RCC 7860 (cell line): ENCODE results near the gene DPH2.
A peak's percentile ranks its signal among the peaks of the same experiment; 100 is the strongest.

ENCODE experiments used
- DNase-seq: peaks from one replicate; pipeline ENCODE4 v3.0.0-alpha.2; 2015; ENCODE audit warnings: low spot score
- FAIRE-seq: peaks from 2 replicates; lab custom pipeline; 2012; peaks lifted over from hg19 to GRCh38; lab: Jason Lieb, UNC

The DPH2 gene

DNA sequence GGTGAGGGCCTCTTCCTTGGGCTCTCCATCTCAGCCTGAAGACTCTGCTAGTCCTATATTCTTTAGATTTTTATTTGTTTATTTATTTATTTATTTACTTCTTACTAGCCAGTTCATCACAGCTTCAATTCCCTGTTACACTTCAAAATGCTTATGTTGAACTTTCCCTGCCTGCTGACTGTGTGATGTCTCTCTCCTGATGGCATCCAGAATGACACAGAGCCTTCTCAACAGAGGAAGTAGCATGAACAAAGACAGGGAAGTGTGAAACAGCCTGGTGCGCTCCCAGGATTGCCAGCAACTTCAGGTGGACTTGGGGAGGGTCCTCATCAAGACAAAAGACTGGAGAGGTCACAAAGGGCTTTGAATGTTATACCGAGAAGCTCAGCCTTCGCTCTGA lies 27.4 kb upstream of the DPH2 start:
- FAIRE-seq (no peak), DNase-seq (no peak)

DNA sequence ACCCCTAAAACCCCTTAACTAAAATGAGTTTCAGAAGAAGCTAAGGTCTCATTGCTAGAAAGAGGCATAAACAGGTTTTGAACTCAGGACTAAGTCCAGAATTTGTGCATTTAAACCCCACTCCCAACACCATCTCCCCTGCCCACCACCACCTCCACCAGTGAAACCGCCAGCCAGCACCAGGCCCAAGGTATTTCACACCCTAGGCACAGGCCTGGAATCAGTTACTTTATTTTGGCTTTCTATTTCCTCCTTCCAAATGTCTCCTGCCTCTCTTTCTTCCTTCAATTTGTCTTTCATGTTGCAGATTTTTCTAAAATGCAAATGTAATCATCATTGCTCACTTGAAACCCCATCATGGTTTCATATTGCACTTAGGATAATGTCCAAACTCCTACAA lies 24.9 kb upstream of the DPH2 start:
- FAIRE-seq (no peak), DNase-seq (no peak)

DNA sequence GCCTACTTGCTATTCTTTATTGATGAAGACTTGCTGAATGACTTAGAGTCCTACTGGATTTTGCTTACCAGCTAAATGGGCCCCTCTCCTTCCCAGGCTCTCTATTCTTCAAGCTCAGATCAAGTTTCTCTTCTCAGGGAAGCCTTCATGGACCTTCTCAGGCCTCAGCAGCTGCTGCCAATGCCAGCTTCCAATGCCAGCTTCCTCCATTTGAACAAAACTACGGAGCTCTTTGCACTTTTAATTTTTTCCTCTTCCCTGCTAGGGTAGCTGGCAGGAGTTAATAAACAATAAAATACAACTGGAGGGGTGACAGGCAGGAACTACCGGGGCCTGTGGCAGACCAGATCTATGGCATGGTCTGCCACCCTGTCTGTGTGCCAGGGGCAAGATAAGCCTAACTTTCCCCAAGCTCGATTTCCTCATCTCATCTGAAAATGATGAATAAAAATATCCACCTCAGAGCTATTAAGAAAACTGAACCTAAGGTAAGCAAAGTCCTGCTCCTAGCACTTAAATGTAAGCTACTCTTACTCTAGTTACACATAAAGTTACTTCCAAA lies 24.1 kb upstream of the DPH2 start:
- FAIRE-seq: no peak
- no peak for DNase-seq

DNA sequence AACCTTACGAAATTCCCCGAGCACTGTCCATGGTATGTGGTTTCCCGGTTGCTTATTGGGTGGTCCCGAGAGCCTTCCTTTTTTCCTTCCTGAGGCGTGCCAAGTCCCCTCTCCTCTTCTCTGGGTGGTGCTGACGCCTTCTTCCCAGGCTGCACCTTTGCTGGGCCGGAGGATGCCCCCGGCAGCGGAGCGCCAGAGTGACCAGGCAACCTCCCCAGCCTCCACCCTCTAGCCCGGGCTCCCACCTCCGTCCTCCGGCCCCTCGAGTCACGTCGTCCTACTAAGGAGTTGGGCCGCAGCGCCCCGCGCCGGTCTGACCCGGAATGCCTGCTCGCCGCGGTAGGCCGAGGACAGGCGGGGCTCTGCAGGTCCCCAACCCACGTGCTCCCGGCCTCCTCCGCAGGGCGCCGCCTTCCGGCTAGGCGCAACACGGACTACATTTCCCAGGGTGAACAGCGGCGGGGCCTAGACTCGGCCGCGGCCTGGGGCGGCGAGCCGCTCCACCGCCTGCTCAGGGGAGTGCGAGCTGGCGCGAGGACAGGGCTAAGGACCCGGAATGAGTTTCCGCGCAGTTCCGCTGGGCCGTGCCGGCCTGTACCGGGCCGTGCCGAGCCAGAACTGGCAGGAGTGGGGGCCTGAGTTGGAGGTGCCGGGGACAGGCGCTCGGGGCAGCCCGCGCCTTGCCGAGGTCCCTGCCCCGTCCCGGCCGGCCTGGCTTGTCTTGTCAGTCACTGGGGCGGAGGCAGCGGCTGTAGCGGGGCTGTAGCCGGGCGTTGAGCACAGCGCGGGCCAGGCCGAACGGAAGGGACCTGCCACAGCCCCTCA lies 23.4 kb upstream of the DPH2 start, which contains the start of gene IPO13:
IPO13 (plus strand) TSS at position 715 of the 825 bp plus-strand sequence. CDS start 651 bp downstream, outside the sequence.
- FAIRE-seq (peak; percentile 68), DNase-seq (peak; percentile 93)

DNA sequence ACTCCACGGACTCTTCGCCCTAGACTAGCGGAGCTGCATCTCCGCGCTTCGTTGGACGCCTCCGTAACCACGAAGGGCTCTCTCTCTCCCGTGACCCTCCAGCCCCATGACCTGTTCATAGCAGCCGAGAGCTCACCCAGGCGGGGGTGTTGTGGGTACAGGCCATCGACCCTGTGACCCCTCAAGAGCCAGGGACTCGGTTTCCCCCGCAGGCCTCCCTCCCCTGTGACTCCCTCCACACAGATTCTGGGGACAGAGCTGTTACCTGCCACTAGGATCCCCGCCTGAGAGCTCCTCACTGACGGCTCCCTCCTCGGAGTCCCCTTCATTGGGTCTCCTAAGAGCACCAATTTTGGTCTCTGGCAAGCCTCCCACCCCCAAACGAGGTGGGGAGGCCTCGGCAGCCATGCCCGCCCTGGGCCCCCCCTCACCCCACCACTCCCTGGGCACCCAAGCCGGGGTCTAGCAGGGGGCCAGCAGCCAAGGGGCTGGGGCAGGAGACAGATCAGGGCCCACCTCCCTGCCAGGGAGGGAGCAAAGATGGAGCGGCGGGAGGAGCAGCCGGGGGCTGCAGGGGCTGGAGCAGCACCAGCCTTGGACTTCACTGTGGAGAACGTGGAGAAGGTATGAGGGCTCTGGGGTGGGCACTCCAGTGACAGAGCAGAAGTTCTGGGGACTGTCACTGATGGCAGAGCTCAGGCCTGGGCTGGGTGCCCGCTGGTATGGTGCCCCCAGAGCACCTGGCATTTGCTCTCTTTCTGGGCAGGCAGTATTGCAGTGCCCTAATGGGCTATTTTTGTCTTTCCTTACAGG lies 22.5 kb upstream of the DPH2 start:
- DNase-seq: no peak
- no peak for FAIRE-seq

DNA sequence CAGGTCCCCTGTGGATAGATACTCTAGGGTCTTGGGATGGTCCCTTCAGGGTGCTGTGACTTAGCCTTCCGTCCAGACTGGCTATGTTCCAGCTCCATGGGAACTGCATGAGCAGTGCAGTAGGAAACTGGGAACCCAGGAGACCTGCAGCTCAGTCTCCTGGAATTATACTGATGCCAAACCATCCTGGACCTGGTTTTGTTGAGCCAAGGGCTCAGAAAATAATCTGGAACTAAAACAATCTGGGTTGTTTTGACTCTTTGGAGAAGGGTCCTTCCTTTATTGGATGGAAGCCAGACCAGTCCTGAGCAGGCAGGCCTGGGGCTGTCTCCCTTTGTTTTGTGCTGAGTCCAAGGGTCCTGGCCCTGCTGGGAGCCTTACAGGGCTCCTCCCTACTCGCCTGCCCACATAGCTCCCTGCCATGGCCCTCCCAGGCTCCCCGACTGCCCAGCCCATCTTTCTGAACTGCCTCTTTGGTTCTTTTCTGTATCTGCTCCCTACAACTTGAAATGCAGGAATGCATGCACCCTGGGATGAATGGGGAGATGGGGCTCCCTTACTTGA lies 21.9 kb upstream of the DPH2 start:
- FAIRE-seq: no peak

DNA sequence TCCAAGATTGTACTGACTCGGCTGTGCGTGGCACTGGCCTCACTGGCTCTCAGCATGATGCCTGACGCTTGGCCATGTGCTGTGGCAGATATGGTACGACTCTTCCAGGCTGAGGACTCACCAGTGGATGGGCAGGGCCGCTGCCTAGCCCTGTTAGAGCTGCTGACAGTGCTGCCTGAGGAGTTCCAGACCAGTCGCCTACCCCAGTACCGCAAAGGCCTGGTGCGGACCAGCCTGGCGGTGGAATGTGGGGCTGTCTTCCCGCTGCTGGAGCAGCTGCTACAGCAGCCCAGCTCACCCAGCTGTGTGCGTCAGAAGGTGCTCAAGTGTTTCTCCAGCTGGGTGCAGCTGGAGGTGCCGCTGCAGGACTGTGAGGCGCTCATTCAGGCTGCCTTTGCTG lies 20.1 kb upstream of the DPH2 start:
- no peak for FAIRE-seq
- no peak for DNase-seq

More for the DNA sequence above, 21.9 kb upstream of the DPH2 start:
- no peak for DNase-seq

DNA sequence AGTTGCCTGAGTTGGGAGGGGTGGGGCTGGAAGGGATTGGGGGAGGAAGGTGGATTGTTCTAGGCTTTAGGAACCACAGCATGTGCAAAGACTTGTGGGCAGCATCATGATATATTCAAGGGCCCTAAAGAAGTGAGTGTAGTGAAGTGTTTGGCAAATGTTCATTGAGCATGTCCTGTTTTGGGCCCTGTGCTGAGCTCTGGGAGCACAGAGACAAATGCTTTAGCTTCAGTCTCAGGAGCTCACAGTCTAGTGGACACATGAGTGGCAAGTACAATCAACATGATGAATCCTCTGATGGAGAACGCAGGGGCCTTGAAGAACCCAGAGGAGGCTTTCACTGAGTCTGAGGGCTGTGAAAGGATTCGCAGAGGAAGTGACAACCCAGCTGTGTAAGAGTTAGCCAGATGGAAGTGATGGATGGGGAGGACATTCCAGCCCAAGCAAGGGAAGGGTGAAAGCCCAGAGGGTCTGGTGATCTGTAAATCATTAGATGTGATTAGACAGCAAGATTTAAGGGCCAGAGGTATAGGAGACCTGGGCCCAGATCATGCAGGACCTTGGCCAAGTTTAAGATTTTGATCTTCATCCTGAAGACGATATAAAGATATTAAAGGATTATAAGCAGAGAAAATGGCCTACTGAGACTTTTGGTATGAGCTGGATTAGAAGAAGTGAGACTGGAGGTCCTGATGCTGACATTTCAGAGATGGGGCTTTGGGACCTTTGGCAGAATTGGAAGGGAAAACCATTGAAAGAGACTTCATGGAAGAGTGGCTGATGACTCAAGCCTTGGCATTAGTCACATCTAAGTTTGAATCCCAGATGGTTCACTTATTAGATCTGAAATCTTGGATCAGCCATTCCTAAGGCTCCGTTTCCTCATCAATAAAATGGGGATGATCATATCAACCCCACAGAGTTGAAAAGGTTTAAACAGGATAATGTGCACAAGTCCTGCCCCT lies 18.5 kb upstream of the DPH2 start:
- peak; percentile 94 for FAIRE-seq
- DNase-seq: peak; percentile 69

DNA sequence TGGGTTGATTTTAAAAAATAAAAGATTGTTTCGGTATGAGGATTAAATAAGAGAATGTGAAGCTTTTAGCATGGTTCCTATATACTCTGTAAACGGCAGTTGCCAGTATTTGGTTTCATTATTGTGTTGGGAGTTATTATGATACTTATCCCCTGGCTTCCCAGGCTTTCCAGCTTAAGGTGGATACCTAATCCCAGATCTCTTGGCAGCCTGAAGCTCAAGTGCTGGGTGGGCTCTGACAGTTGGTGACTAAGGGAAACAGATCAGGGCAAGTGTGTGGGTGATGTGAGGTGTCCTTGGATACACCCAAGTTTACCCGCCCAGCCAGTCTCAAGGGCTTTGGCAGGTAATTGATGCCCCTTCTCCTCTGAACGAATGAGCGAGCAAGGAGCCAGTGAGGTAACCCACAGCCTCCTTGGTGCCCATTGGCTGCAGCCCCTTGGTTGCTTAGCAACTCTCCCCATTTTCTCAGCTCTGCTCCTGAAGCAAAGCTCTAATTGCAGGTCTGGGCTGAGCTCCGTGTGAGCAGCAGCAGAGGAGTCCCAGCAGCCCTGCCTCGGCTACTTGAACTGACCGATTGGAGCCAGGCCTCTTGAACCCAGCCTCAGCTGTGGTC lies 17.0 kb upstream of the DPH2 start:
- no peak for FAIRE-seq

DNA sequence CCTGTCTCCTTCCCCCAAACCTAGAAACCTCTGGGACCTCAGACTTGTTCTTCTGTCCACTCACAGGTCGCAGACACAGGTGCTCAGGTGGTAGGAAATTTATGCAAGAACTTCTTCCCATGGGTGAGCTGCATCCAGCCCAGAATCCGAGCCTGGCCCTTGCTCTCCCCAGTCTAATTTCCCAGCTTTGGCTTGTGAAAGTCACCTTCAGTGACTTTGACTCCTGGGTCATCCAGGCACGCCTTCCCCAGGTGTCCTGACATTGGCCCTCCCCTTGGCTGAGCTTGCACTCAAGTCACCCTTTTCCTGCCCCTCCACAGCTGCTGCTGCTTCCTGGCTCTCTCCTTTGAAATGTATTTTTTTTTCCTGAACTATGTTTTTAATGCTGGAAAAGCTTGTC lies 16.4 kb upstream of the DPH2 start:
- FAIRE-seq (no peak), DNase-seq (no peak)

More for the DNA sequence above, 17.0 kb upstream of the DPH2 start:
- peak; percentile 25 for DNase-seq

DNA sequence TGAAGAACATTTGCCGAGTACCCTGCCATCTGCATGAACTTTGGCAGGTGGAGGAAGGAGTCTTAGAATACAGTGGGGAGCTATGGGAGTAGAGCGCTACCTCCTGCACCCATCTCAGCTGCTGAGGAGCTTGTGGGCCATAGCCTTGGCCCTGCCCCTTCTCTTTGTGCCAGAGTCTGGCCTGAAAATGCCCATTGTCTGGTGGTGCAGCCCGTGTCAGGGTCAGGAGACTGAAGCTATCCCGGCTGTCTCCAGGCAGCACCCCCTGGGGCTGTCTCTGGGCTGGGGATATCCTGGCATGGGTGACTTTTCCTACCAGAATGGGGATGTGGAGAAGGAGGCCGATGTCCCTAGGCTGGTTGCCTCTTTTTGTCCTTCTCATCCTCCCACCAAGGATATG lies 15.8 kb upstream of the DPH2 start:
- DNase-seq: no peak
- FAIRE-seq: no peak

DNA sequence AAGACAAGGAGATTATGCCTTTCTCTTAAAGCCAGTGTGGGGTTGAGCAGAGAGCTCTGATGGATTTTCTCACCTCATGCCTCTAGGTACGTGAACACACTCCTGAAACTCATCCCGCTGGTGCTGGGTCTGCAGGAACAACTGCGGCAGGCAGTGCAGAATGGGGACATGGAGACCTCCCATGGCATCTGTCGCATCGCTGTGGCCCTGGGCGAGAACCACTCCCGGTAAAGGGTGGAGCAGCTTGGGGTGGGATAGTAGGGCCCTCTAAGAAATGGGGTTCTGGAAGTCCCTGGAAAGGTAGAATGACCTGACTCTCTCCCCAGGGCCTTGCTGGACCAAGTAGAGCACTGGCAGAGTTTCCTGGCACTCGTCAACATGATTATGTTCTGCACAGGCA lies 13.6 kb upstream of the DPH2 start:
- no peak for DNase-seq
- FAIRE-seq: no peak

DNA sequence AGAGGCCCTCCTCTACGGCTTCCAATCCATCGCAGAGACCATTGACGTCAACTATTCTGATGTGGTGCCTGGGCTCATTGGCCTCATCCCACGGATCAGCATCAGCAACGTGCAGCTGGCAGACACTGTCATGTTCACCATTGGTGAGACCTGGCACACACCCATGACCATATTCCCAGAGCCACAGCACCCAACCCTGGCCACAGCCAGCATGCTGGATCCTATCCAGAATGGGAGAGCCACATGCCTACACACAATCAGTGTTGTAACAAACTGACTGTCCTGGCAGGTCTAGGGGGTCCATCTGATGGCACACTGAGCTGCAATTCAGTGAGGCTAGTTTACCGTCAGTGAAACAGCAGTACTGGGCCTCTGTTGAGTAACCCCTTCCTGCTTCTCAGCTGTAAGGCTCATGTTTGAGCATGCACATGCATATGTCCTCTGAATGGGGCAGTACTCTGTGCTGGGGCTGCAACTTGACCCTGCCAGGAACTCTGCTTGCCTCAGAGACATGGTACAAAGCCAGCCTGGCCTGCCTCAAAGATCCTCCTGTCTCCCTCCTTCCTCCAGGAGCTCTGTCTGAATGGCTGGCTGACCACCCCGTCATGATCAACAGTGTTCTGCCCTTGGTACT lies 12.3 kb upstream of the DPH2 start:
- FAIRE-seq: no peak

DNA sequence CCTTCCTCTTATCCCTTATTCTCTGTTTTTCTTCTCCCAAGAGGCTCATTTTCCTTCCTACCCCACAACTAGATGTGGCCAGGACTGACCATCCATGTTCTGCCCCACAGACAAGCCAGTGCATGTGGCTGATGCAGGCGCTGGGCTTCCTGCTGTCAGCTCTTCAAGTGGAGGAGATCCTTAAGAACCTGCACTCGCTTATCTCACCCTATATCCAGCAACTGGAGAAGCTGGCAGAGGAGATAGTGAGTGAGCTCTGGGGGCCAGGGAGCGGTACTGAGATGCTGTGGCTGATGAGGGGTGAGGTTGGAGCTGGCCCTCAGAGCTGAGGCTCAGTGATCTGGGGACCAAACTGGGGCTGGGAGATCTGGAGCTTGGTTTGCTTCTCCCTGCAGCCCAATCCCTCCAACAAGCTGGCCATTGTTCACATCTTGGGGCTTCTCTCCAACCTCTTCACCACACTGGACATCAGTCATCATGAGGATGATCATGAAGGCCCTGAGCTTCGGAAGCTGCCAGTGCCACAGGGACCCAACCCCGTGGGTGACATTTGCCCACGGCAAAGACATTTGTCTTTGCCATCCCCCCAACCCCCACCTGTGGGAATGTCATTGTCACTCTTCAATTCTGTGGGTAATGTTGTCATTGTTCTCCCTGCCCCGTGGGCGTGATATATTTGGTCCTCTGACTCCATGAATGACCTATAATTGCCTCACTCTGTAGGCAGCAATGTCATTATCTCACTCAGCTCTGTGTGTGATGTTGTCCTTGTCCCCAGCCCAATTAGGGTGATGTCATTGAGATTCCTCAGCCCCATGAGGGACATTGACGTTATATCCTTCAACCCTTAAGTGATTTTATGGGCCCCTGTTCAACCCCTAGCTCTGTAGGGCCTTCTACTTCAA lies 11.2 kb upstream of the DPH2 start:
- FAIRE-seq: no peak

More for the DNA sequence above, 12.3 kb upstream of the DPH2 start:
- no peak for DNase-seq

DNA sequence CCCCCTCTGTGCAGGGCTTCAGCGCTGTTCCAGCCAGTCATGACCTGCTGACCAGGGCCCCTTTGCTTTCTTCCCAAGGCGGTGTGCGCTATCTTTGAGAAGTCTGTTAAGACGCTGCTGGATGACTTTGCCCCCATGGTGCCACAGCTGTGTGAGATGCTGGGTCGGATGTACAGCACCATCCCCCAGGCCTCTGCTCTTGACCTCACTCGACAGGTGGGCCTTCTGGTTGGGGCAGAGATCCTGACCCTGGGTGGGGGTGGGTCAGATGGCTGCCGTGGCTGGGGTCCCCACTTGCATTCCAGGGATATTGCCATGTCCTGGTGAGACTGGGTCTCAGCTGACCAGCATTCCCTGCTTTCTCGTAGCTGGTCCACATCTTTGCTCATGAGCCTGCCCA lies 9.0 kb upstream of the DPH2 start:
- FAIRE-seq: no peak
- DNase-seq: no peak

More for the DNA sequence above, 11.2 kb upstream of the DPH2 start:
- no peak for DNase-seq

DNA sequence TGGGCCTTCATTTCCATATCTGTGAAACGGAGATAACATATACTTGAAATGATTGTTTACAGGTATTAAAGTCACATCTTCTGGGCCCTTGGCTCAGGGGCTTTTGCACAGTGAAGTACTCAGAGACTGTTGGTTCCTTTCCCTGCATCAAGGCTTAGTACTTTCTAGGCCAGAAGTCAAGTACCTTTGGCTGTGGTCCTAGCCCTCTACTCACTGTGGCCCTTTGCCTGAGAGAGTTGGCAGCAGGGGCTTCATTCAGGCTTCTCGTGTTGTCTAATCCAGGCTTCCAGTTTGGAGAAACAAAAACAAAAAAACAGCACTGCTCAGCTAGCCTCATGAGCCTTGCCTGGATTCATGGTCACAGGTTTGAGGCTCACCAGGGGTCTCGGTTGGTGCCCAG lies 8.1 kb upstream of the DPH2 start:
- FAIRE-seq (no peak), DNase-seq (no peak)

DNA sequence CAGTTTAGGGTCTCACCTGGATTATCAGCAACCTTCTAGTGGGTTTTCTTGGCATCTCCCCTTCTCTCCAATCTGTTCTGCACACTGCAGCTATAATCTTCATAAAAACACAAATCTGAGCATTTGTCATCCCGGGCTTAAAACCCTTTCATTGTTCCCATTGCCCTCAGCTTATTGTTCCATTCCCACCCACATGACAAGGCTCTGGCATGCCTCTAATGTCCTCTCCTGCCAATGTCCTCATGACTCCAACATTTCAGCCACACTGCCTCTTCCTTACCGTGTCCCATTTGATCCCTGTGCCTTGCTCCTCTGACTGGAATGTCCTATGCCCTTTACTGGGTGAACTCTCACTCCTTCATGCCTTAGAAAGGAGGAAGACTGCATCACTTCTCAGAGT lies 7.5 kb upstream of the DPH2 start:
- no peak for DNase-seq
- FAIRE-seq: no peak

DNA sequence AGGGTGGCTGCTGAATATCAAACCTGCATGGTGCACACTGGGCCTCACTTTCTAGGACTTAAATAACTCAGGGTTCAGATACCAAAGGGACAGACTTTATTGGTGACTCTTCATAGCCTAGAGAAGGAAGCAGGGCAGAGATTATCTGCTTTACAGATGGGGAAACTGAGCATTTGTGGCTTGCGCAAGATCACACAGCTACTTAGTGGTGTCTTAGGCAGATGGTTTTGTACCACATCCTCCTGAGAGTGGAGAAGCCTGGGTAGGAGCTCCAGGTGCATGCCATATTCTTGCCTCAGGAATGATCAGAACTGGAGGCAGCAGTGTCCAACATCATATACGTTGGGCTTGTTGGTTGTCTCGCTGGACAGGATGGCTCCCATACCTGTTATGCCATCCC lies 6.8 kb upstream of the DPH2 start:
- no peak for FAIRE-seq

More for the DNA sequence above, 6.8 kb upstream of the DPH2 start:
- DNase-seq: no peak
